Uterus (tissue), 4 donors: Measurements from ENCODE around the gene CLDN9. TPM values are rescaled to one million over a fixed set of nuclear protein-coding genes. Genes with fewer than 3 reads are reported as not detected.
A peak's percentile ranks its signal among the peaks of the same experiment; 100 is the strongest.

Source experiments
- DNase-seq, 2 donors: peaks; one replicate each; pipeline ENCODE4 v3.0.0-alpha.2; 2019 to 2020
- H3K27ac ChIP-seq, 2 donors: fragments of 200-600 bp; sonication (generic); 1 replicate in 1 of 2; 2 replicates in 1 of 2; pipeline ENCODE4 v1.5.1; 2016 to 2018
- H3K27me3 ChIP-seq, 2 donors: fragments of 200-600 bp; sonication (generic); one replicate each; pipeline ENCODE4 v1.5.1; 2018 to 2019; ENCODE audit warnings: control low read depth in 1 of 2
- H3K36me3 ChIP-seq, 2 donors: fragments of 200-600 bp; sonication (generic); one replicate each; pipeline ENCODE4 v1.5.1; 2019; ENCODE audit warnings: control low read depth in 1 of 2
- H3K4me1 ChIP-seq, 2 donors: fragments of 200-600 bp; sonication (generic); one replicate each; pipeline ENCODE4 v1.5.1; 2018 to 2019; ENCODE audit warnings: control low read depth in 1 of 2
- H3K4me3 ChIP-seq, 2 donors: fragments of 200-600 bp; sonication (generic); 1 replicate in 1 of 2; 2 replicates in 1 of 2; pipeline ENCODE4 v1.5.1; 2018 to 2019; ENCODE audit warnings: mild to moderate bottlenecking in 1 of 2
- H3K9me3 ChIP-seq, 2 donors: fragments of 200-600 bp; sonication (generic); one replicate each; pipeline ENCODE4 v1.5.1; 2019; ENCODE audit warnings: control low read depth in 1 of 2
- CTCF ChIP-seq, 4 experiments: fragments of 200-600 bp in 2 of 4; fragments of 450-650 bp in 2 of 4; sonication (generic) in 2 of 4; IDR thresholded peaks; one replicate each; pipeline ENCODE4 v1.5.1; 2016 to 2019; ENCODE audit warnings: antibody characterized with exemption in 4 of 4, mild to moderate bottlenecking in 2 of 4, moderate library complexity in 1 of 4
- POLR2A ChIP-seq, 2 donors: fragments of 450-650 bp; IDR thresholded peaks; one replicate each; pipeline ENCODE4 v1.6.1; 2016; ENCODE audit warnings: antibody characterized with exemption in 2 of 2, mild to moderate bottlenecking in 1 of 2, moderate library complexity in 1 of 2
- intact Hi-C: fragments of 100-400 bp; cut with DNase I; formaldehyde crosslinking; loops from one replicate; pipeline ENCODE4 v1.15.1; 2023; ENCODE audit warnings: low total_unique reads
- total RNA-seq, 4 donors: library from RNA; depleted of rRNA in 3 of 4; stranded (reverse); fragments of >200 nt in 3 of 4; gene quantifications; one replicate each; pipeline versions ENCODE4 v1.1.0 to v1.2.4, GENCODE V29; 2014 to 2023
- donor health status: DM: yes; HTN: yes; CAD: no.

The CLDN9 gene
- total RNA-seq, 4 donors from 2014 or later, result 0.21 to 1.8 TPM; not detected in 2

- H3K4me3 ChIP-seq, result peak overlapping the region in 1 of 2 donors; percentile 65
- H3K27ac ChIP-seq, result no peak overlapping the region
- DNase-seq, result no peak
- no peaks in the 10 kb centered on the region for H3K27me3 ChIP-seq
- H3K4me1 ChIP-seq, result peaks cover 0 to 10% of the 10 kb centered on the region in 2 donors
- H3K9me3 ChIP-seq, result no peaks in the 10 kb centered on the region
- TF ChIP-seq CTCF (IDR thresholded peaks at IDR 0.05) (no peak), POLR2A (IDR thresholded peaks at IDR 0.05) (no peak)
- no peaks in the 10 kb centered on the region for H3K36me3 ChIP-seq
- intact Hi-C loops, result loop anchor here (5.0 kb wide), 1 partner anchor 110 kb away; no protein-coding TSS in a partner anchor
Observed at GRCh38 chr16:3057181-3058138, 44.7 kb downstream of the CLDN9 start.

GRCh38 chr16:3058139-3059030, 45.7 kb downstream of the CLDN9 start:
- intact Hi-C loops, result loop anchor here (5.0 kb wide), 1 partner anchor 109 kb away; no protein-coding TSS in a partner anchor
- no peaks in the 10 kb centered on the region for H3K36me3 ChIP-seq
- H3K4me3 ChIP-seq, result peak overlapping the region; percentile 65 to 91
- peak overlapping the region; percentile 49 to 85 for H3K27ac ChIP-seq
- no peaks in the 10 kb centered on the region for H3K27me3 ChIP-seq
- TF ChIP-seq CTCF (IDR thresholded peaks at IDR 0.05) (no peak), POLR2A (IDR thresholded peaks at IDR 0.05) (no peak)
- H3K9me3 ChIP-seq, result no peaks in the 10 kb centered on the region
- DNase-seq, result peak in 1 of 2 donors; percentile 41
- peaks cover 0 to 10% of the 10 kb centered on the region in 2 donors for H3K4me1 ChIP-seq

- DNase-seq, result peak; percentile 72 to 86
- intact Hi-C loops, result loop anchor here (5.0 kb wide), 1 partner anchor 108 kb away; no protein-coding TSS in a partner anchor
- H3K27ac ChIP-seq, result peak overlapping the region; percentile 58 to 85
Observed at GRCh38 chr16:3059041-3059722, 46.5 kb downstream of the CLDN9 start.

More at GRCh38 chr16:3059041-3059722, 46.5 kb downstream of the CLDN9 start:
- no peaks in the 10 kb centered on the region for H3K9me3 ChIP-seq
- H3K36me3 ChIP-seq, result no peaks in the 10 kb centered on the region
- peak; percentile 78 to 98 (median 98) for TF ChIP-seq CTCF (IDR thresholded peaks at IDR 0.05)
- TF ChIP-seq POLR2A (IDR thresholded peaks at IDR 0.05), result peak in 1 of 2 donors; percentile 51
- no peaks in the 10 kb centered on the region for H3K27me3 ChIP-seq
- peak overlapping the region; percentile 65 to 91 for H3K4me3 ChIP-seq
- H3K4me1 ChIP-seq, result peaks cover 0 to 10% of the 10 kb centered on the region in 2 donors
